Measurements from ENCODE around the gene MICAL1.

The MICAL1 gene

GRCh38 chr6:109428889-109429477 lies 26.6 kb downstream of the MICAL1 start:
- DNase-seq, result no peak

DNA sequence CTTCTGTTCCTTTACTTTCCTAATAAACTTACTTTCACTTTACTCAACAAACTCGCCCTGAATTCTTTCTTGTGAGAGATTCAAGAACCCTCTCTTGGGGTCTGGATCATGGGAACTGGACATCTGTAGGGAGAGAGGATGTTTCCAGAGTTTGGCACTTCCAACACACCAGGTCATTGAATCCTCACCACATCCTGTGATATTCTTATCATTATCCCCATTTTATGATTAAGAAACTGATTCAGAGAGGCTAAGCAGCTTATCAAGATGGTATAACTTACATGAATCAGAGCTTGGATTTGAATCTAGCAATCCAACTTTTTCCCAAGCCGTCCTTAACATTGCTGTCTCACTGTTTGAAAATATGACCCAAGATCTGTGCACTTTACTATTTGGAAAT lies 30.6 kb downstream of the MICAL1 start:
- DNase-seq, result no peak

DNA sequence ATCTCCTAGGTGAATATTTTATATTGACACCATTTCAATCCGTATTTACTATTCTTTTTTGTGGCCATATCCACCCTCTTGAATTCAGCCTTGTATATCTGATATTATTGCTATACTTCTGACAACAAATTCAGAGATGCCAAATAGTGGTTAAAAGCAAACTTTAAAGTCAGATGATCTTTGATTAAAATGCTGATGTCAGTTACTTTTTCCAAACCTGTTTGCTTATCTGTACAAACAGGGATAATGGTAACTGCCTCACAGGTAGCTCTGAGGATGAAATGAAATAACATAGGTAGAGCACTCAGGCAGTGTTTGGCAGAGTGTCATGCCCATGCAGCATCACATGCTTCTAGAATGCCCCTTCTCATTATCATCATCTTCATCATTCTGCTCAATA lies 34.4 kb downstream of the MICAL1 start:
- DNase-seq, result no peak

GRCh38 chr6:109420751-109421150 lies 34.8 kb downstream of the MICAL1 start:
- no peak for DNase-seq

- DNase-seq, result no peak
Measured at GRCh38 chr6:109417646-109418045, 37.9 kb downstream of the MICAL1 start.

DNA sequence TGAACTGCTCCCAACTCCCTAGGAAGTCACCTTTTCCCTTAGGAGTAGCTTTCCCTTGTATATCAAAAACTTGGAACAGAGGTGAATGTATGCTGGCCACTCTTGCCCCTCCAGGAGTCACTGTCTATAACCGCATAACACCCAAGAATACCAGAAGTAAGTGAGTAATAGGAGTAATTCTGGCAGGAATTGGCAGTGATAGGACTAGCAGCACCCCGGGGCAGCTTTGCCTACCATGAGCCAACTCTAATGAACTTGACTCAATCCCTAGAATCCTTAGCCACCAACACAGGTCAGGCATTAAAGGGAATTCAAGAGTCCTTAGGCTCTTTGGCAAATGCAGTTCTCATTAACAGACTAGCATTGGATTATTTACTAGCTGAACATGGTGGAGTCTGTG lies 44.5 kb downstream of the MICAL1 start:
- DNase-seq, result no peak

- DNase-seq, result no peak
Measured at GRCh38 chr6:109406196-109406595, 49.4 kb downstream of the MICAL1 start.

DNA sequence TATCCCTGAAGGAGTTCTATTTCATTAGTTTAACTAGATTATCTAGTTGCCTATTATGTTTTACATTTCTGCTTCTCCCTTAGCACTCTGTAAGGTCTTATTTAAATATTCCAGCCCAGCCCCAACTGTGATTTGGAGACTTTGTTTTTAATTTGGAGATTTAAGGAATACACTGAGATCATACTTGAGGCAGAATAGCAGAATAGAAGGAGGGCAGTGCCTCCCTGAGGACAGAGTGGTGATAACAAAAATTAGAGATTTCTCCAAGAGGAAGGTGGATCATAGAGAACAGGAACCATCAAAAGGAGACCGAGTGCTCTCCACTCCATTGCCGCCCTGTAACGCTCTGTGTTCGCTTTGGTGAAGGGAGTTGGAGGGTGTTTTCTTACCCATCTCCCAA lies 58.6 kb downstream of the MICAL1 start:
- DNase-seq, result no peak

GRCh38 chr6:109396046-109396718 lies 59.4 kb downstream of the MICAL1 start:
- DNase-seq, result no peak

Data from CD4-positive, alpha-beta T cell treated with Interleukin-17A for 4 hours (primary cell).